ENCODE measurements around the gene GTF3C1.

GRCh38 chr16:27432558-27432957 lies 117.2 kb downstream of the GTF3C1 start:
- no peak for TF ChIP-seq PATZ1 (CRISPR knock-in tag; IDR thresholded peaks at IDR 0.05; ENCODE audit: borderline replicate concordance)
- TF ChIP-seq OSR1 (CRISPR knock-in tag; IDR thresholded peaks at IDR 0.05): no peak
- TF ChIP-seq ZNF8 (CRISPR knock-in tag; IDR thresholded peaks at IDR 0.05): no peak
- no peak for TF ChIP-seq ZFP3 (CRISPR knock-in tag; IDR thresholded peaks at IDR 0.05)
- no peak for TF ChIP-seq CSDC2 (CRISPR knock-in tag; IDR thresholded peaks at IDR 0.05)
- TF ChIP-seq ZNF70 (CRISPR knock-in tag; IDR thresholded peaks at IDR 0.05): no peak
- no peak for TF ChIP-seq BACH2 (CRISPR knock-in tag; IDR thresholded peaks at IDR 0.05; ENCODE audit: borderline replicate concordance)
- TF ChIP-seq TCF4 (CRISPR knock-in tag; IDR thresholded peaks at IDR 0.05; ENCODE audit: borderline replicate concordance): no peak
- TF ChIP-seq CREB5 (CRISPR knock-in tag; IDR thresholded peaks at IDR 0.05; ENCODE audit: low read depth): no peak
- TF ChIP-seq ARNTL (CRISPR knock-in tag; IDR thresholded peaks at IDR 0.05; ENCODE audit: borderline replicate concordance, low read depth): no peak
- no peak for TF ChIP-seq ZC3H10 (CRISPR knock-in tag; IDR thresholded peaks at IDR 0.05)
- no peak for TF ChIP-seq ZFP30 (CRISPR knock-in tag; IDR thresholded peaks at IDR 0.05)
- TF ChIP-seq RARB (CRISPR knock-in tag; IDR thresholded peaks at IDR 0.05): no peak
